GM11168 (cell line): ENCODE data around the gene MYH11.
"Not testable (repeated sequence)": the region's sequence is repeated elsewhere in the genome, so short reads cannot be mapped to it uniquely, and the experiment has no call there.

Experiments used
- in situ Hi-C: fragments of 300-500 bp; cut with MboI; formaldehyde crosslinking; loops from one replicate; pipeline ENCODE4 v1.12.0; 2022; ENCODE audit warnings: low sequenced_read_pairs; ENCODE audit not compliant: unreplicated experiment

The MYH11 gene

DNA sequence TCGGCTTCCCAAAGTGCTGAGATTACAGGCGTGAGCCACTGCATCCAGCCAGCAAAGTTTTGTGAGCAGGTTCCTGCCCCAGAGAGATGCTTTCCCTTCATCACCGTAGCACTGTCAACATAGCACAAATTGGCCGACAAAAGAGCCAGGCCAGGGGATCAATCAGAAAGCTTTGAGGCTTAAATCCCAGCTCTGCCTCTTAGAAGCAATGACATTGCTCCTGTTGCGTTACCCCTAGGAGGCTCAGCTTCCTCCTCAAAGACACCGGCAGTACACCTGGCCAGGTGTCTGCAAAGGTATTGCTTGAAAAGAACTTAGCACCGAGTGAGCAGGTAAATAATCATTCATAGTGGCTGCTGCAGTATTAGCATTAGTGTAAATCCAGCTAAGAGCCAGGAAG, 120.3 kb downstream of the MYH11 start:
- in situ Hi-C loops, result no loop called here

DNA sequence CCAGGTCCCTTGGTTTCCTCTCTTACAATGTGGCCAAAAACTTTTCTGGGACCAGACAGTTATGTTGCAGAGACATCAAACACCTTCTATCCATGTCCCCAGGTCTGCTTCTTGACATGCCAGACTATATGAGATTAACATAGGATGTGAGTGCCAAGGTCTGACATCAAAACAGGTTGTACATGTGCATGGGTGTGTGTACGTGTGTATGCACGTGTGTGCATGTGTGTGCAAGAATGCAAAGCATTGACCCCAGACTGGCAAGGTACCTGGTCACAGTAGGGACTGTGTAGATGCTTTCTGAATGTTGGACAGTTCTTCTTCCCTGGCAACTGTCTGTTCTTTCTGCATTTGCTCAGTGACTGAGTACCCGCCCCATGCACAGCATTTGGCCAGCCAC, 121.2 kb downstream of the MYH11 start:
- in situ Hi-C loops, result no loop called here

DNA sequence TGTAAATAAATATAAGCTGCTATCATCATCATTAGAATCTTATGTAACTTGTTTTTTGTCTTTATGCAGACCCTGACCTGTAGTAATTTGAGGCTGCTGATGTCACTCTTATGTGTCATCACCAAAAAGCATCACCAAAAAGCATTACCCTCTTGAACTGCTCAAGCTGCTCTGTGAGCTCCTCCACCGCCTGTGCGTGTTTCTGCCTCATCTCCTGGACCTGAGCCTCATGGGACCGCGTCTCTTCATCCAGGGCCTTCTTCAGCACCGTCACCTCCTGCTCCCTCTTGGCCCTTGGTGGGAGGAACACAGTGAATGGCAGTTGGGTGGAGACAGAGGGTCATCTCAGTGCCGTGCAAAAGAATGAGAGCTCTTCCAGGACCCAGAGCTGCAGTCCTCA, 124.4 kb downstream of the MYH11 start:
- in situ Hi-C loops, result no loop called here

DNA sequence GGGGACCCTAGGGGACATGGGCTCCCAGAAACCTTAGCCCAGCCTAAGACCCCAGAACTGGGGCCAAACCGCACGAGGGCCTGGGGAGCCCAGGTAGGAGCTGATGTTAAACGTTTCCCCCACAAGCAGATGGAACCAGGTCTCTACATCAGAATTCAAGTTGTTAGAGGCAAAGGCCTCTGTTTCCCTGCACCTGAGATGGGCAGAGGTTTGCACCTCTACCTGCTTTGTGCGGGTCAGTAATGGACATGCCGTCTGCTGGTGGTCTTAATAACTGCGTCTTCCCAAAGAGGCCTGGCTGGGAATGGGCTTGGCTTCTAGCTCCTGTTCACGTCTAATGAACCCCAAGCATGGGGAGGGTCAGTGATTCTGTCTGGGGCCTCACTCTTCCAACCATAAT, 127.7 kb downstream of the MYH11 start:
- in situ Hi-C loops, result no loop called here

DNA sequence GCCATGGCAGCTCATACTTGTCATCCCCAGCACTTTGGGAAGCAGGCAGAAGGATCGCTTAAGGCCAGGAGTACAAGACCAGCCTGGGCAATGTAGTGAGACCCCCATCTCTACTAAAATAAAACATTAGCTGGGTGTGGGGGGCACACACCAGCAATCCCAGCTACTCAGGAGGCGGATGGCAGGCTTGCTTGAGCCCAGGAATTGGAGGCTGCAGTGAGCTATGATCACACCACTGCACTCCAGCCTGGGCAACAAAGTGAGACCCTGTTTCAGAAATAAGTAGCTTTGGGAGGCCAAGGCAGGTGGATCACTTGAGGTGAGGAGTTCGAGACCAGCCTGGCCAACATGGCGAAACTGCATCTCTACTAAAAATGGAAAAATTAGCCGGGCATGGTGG, 129.1 kb downstream of the MYH11 start:
- in situ Hi-C loops, result not testable (repeated sequence)

DNA sequence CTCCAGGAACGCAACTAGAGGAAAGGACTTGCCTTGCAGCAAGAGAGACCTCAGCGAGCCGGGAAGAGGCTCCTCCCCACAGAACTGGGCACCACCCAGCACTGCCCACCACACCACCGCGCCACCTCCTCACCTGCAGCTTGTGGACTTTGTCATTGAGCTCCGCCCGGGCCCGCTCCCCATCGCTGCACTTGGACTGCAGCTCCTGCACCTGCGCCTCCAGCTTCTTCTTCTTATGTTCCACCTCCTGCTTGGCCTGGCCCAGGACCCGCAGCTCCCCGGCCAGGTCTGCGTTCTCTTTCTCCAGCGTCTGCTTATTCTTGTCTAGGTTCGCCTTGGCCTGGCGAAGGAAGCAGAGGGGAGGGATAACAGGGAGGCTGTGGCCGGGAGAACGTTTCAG, 130.1 kb downstream of the MYH11 start:
- in situ Hi-C loops, result no loop called here

DNA sequence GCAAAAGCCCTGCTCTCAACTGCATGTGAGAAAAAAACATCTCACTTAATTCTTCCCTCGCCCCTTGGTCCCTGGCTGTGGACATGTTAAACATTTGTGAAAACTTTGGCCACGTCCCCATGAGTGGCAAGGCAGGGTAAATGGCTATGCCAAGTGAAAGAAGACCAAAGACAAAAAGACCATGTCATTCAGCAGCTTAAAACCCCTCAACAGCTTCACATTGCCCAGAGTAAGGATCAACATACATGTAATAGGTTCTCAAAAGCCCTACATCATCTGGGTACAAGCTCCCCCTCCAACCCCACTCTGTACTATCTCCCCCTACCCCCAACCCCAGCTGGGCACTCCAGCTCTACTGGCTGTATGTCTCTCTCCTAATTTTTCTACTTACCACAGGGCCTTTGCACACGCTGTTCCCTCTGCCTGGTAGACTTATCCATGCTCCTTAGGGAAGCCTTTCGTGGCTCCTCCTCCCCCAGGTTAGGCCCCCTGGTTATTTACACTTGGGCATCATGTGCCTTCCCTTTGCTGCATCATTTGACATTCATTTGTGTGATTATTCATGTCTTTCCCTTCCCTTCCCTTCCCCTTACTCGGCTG, 131.1 kb downstream of the MYH11 start:
- in situ Hi-C loops, result no loop called here

DNA sequence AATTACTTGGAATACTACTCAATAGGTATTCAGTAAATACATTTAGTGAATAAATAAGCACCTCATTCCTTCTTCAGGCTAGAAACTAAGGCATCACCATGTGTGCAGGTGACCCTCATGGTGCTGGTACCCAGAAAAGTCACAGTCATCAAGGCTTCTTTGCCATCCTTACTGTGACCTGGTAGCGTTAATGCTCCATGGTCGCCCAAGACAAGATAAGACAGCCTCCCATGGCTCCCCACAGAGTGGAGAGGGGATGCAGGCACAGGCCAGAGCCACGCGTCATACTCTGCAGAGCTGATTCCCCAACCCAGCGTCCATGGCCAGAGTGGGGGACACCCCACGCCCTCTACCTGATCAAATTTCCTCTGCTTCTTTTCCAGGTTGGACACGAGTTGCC, 133.0 kb downstream of the MYH11 start:
- in situ Hi-C loops, result no loop called here

DNA sequence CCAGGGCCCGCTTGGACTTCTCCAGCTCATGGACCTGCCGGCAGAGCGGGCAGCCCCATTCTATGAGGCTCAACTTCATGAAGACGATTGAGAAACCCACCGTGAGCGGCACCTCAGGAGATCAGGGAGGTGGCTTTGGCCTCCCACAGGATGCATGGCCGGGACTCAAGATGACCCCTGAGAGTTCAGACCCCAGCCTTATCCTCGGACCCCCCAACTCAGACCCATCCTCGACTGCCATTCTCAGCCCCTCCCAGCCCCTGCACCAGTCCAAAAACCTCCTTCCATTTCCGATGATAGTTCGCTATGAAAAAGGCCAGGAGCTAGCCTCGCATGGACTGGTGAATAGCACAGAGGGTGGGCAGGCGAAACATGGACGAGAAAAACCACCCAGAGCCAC, 135.8 kb downstream of the MYH11 start:
- in situ Hi-C loops, result no loop called here

DNA sequence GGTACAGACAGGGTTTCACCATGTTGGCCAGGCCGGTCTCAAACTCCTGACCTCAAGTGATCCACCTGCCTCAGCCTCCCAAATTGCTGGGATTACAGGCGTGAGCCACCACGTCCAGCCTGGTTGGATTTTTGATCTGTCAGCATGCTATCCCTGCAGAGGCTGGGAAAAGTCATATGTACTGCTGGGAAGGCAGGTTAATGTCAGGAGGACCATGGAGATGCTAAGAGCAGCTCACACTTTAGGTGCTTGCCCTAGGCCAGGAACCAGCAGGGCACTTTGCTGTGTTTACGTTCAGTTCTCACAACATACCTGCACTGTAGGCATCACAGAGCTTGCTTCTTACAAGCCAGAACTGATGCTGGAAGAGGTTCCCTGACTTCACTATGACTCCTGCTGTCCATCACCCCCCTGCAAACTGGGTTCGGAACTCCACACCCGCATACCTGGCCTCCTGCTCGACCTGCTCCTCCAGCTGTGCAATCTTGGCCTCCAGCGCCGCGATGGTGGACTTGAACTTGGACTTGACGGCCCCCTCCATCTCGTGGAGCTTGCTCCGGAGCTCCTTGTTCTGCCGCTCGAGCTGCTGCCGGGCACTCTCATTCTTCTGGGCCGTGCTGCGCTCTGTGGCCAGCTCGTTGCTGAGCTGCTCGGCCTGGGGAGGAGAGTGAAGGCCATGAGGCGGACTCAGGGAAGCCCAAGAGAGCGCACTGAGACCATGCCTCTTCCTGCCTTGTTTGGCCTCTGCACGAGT, 140.0 kb downstream of the MYH11 start:
- in situ Hi-C loops, result no loop called here

DNA sequence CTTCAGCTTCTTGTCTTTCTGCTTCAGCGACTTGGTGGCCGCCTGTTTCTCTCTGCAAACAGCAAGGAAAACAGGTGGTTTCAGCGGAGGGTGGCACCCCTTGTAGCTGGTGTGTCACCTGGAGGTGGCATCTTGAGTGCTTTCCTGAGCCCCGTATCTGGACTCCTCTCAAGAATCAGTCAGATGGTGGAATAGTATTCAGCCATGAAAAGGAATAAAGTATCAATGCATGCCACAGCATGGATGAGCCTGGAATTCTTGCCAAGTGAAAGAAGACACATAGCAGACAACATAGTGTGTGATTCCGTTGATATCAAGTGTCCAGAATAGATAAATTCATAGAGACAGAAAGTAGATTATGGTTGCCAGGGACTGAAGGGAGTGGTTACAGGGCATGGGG, 141.6 kb downstream of the MYH11 start:
- in situ Hi-C loops, result no loop called here

DNA sequence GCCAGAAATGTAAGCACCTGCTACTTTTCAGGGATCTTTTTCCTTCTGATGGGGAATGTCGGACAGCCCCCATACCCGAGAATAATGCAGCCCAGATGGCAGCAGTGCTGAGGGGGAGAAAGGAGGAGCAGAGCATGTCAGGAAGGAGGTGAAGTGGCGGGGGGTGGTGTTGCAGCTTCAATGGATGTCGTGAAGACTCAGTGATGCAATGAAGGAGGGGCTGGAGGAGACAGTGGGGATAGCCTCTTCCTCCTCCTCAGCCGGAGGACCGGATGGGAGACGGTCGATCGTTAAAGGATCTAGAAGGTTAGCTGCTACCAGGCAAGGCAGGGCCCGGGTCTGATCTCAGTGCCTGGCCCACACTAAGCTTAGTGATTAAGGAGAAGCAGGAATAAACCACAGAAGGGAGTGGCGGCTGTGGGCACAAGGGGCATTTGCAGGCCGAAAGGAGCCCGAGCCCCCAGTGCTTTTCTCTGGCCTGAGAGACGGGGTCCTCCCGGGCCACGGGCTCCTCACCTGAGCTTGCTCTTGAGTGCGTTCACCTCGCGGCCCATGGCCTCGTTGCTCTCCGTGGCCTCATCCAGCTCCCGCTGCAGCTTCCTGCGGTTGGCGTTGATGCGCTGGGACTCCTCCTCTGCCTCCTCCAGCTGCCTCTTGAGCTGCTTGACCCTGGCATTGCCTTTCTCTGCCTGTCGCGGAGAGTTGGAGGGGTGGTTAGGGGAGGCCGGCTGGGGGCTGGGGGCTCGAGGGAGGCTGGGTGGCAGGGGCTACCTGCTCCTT, 142.2 kb downstream of the MYH11 start:
- in situ Hi-C loops, result no loop called here

DNA sequence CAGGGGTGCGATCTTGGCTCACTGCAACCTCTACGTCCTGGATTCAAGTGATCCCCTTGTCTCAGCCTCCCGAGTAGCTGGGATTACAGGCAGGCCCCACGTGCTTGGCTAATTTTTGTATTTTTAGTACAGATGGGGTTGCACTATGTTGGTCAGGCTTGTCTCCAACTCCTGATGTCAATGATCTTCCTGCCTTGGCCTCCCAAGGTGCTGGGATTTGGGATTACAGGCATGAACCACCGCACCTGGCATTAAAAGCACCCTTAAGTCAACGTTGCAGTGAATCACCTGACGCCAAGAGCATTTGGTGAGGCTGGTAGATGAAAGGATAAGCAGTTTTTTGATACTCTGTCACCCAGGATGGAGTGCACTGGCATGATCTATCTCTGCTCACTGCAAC, 147.8 kb downstream of the MYH11 start:
- in situ Hi-C loops, result loop anchor here (10.0 kb wide), 1 partner anchor 294 kb away; no protein-coding TSS in a partner anchor

DNA sequence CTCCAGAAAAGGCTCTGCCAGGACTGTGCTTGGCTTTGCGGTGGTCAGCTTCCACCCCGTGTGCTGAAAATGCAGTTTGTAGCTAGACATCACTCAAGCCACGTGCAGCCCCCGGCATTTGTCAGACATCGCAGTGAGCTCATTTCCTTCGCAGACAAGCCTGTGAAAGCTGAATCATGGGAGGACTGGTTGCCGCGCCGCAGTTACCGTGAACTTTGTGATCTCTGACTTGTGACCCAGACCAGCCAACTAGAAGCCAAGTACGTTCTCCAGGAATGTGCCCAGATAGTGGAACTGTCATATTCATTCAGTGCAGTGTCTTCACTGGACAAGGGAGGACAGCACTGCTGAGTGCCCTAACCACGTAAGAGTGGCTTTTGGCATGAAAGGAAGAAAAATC, 148.7 kb downstream of the MYH11 start:
- in situ Hi-C loops, result loop anchor here (10.0 kb wide), 1 partner anchor 293 kb away; no protein-coding TSS in a partner anchor

DNA sequence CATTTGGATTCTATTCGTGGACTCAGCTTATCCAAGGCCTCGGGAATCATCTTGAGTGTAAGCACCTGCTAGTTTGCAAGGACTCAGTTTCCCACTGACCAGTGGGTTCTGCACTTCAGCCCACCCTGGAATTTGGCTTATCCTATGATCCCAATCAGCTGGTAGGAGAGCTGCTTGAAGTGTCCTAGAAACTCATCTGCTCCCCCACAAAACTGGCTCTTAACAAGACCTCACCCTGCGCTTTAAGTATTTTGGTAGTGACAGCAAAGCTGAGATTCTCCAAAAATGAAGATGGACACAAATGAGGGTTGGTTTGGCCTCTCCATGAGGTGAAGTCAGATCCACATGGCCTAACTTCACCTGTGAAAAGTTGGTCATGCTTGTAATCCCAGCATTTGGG, 149.5 kb downstream of the MYH11 start:
- in situ Hi-C loops, result loop anchor here (10.0 kb wide), 1 partner anchor 293 kb away; no protein-coding TSS in a partner anchor

DNA sequence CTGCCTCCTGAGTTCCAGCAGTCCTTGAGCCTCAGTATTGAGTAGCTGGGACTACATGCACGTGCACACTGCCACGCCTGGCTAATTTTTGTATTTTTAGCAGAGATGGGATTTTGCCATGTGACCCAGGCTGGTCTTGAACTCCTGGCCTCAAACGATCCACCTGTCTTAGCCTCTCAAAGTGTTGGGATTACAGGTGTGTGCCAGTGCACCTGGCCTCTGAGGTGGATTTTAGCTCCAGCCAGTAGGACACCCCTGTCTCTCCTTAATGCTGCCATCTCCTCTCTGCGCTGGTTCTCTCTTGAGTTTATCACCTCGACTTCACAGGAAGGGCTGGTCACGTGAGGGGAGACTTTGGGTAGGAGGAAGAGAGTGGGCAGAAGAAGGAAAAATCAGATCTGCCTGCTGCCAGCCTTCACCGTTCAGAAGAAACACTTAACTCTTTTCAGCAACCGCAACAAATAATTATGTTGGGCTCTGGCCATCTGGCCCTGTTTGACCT, 151.7 kb downstream of the MYH11 start:
- in situ Hi-C loops, result loop anchor here (10.0 kb wide), 1 partner anchor 290 kb away; no protein-coding TSS in a partner anchor

DNA sequence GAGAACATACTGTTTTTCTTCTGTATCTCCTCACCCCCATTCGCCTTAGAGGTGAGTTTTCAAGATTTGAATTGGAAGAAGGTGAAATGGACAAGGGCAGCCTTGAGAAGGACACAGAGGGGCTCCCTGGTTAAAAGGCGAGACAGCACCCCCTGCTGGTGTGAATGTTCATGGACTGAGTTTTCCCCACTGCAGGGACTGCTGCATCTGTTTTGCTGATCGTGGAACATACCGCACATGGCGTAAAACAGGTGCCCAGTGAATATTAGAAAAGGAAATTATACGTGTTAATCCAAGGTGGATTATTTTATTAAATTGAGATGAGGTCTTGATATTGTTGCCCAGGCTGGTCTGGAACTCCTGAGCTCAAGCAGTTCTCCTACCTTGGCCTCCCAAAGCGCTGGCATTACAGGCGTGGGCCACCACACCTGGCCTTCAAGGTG, 152.3 kb downstream of the MYH11 start:
- in situ Hi-C loops, result loop anchor here (10.0 kb wide), 1 partner anchor 290 kb away; no protein-coding TSS in a partner anchor

DNA sequence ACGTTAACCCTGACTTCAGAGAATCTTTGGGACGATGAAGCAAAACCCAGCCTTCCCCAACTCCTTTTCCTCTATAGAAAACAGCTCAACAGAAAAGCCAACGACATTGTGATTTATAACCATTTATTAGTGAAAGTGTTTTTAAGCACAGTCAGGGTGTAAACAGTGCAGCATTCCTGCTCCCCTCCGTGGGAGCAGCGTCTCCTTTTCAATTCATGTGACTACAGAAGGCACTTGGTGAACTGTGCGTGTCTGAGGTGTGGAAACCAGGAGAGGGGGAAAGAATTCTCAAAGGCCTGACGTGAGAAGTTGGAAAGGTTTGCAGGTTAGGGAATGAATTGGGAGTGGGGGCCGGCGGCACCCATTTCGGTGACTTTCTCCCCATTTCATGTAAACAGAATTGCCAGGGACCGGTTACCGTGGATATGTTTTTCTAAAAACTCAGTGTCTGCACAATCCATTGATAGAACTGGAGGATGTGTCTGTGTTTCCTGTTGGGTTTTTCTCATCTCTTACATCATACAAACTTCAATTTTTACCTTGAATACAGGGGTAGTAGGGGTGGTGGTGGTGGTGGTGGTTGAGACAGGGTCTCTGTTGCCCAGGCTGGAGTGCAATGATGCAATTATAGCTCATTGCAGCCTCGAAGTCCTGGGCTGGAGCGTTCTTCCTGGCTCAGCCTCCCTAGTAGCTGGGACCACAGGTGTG, 153.6 kb downstream of the MYH11 start:
- in situ Hi-C loops, result loop anchor here (10.0 kb wide), 1 partner anchor 288 kb away; no protein-coding TSS in a partner anchor

DNA sequence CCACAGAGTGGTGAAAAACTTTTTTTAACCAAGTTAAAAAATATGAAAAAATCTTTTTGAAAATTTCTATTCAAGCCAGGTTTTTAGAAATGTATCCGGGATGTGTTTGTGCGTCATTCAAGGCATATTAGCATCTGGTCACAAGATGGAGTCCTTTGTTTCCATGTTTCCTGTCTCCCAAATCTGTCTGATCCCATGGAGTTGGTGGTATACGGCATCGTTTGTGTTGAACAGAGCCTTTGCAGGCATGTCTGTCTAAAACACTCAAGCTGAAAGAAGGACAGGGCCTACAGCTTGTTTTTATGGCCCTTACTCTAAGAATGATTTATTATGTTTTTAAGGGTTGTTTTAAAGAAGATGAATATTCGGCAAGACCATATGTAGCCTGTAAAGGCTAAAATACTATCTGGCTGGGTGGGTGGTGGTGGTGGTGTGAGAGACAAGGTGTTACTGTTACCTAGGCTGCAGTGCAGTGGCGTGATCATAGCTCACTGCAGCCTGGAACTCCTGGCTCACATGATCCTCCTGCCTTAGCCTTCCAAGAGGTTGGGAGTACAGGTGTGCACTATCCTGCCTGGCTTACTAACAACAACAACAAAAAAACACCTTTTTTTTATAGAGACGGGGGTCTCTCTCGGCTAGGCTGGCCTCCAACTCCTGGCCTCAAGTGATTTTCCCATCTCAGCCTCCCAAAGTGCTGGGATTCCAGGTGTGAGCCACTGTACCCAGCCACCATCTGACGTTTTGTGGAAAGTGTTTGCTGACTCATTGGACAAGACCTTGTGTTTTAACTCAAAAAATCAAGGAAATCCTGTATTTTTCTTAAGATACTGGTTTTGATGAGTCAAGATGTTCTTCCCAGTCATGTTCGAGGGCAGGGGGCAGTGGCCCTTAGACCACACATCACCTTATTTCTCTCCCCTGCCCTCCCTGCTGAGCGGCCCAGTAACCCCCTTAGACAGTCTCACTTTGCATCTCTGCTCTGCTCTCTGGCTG, 154.6 kb downstream of the MYH11 start:
- in situ Hi-C loops, result loop anchor here (10.0 kb wide), 1 partner anchor 287 kb away; no protein-coding TSS in a partner anchor
